PC-9 (cell line): ENCODE measurements around the gene FGF14. TPM values are rescaled to one million over a fixed set of nuclear protein-coding genes. Genes with fewer than 3 reads are reported as not detected.

ENCODE experiments used
- Bru-seq: library from RNA; stranded (reverse); fragments of 400-500 nt; gene quantifications from one replicate; lab custom pipeline; 2021; lab: Mats Ljungman, UMichigan
- BruChase-seq, 2 experiments: library from RNA; stranded (reverse); fragments of 400-500 nt; gene quantifications; one replicate each; lab custom pipeline; 2021; lab: Mats Ljungman, UMichigan
- BruUV-seq: library from RNA; stranded (reverse); fragments of 400-500 nt; replicated peaks from 2 replicates; lab custom pipeline; 2021; lab: Mats Ljungman, UMichigan
- CTCF ChIA-PET: fragments of 300-600 bp; sonication (Branson Sonifier 250); formaldehyde crosslinking; loops from one replicate; lab custom pipeline; 2022; ENCODE audit warnings: antibody characterized with exemption; lab: Charles Lee
- POLR2A ChIA-PET: fragments of 300-600 bp; sonication (Branson Sonifier 250); formaldehyde crosslinking; loops from one replicate; lab custom pipeline; 2022; ENCODE audit warnings: antibody characterized with exemption; ENCODE audit not compliant: unreplicated experiment; lab: Charles Lee
- DNase-seq, 2 experiments: peaks; one replicate each; pipeline versions ENCODE4 v3.0.0 to v3.0.0-alpha.2; 2015 to 2022; ENCODE audit warnings: mixed read lengths in 1 of 2
- H2AFZ ChIP-seq: fragments of 200-600 bp; sonication (generic); 2 replicates; pipeline ENCODE4 v1.8.1; 2017; ENCODE audit warnings: antibody characterized with exemption
- H3F3A ChIP-seq: fragments of 200-600 bp; sonication (generic); 2 replicates; pipeline ENCODE4 v1.8.1; 2017; ENCODE audit warnings: antibody characterized with exemption, mild to moderate bottlenecking, low read depth; ENCODE audit not compliant: insufficient read depth
- H3K27ac ChIP-seq: fragments of 200-600 bp; sonication (generic); 2 replicates; pipeline ENCODE4 v1.6.1; 2016; ENCODE audit warnings: mixed run types
- H3K27me3 ChIP-seq: fragments of 200-600 bp; sonication (generic); 2 replicates; pipeline ENCODE4 v1.6.1; 2016; ENCODE audit warnings: low read depth, mixed run types; ENCODE audit not compliant: insufficient read depth
- H3K36me3 ChIP-seq: fragments of 200-600 bp; sonication (generic); 2 replicates; pipeline ENCODE4 v1.6.1; 2016; ENCODE audit warnings: low read depth, mixed run types
- H3K4me1 ChIP-seq: fragments of 200-600 bp; sonication (generic); replicated peaks from 2 replicates; pipeline ENCODE4 v1.6.1; 2016; ENCODE audit warnings: mixed run types; ENCODE audit not compliant: insufficient read depth
- H3K4me2 ChIP-seq: fragments of 200-600 bp; sonication (generic); 2 replicates; pipeline ENCODE4 v1.6.1; 2017; ENCODE audit warnings: mixed run types
- H3K4me3 ChIP-seq: fragments of 200-600 bp; sonication (generic); 2 replicates; pipeline ENCODE4 v1.6.1; 2016; ENCODE audit warnings: mixed run types
- H3K79me2 ChIP-seq: fragments of 200-600 bp; sonication (generic); 2 replicates; pipeline ENCODE4 v1.6.1; 2017; ENCODE audit warnings: low read depth, mixed run types
- H3K9me2 ChIP-seq: fragments of 200-600 bp; sonication (generic); 2 replicates; pipeline ENCODE4 v1.8.1; 2017; ENCODE audit warnings: mild to moderate bottlenecking; ENCODE audit not compliant: insufficient read depth
- H3K9me3 ChIP-seq: fragments of 200-600 bp; sonication (generic); 2 replicates; pipeline ENCODE4 v1.8.1; 2016; ENCODE audit warnings: low read depth; ENCODE audit not compliant: insufficient read depth
- H4K20me1 ChIP-seq: fragments of 200-600 bp; sonication (generic); 2 replicates; pipeline ENCODE4 v1.8.1; 2017; ENCODE audit not compliant: insufficient read depth
- EZH2 ChIP-seq: fragments of 200-600 bp; sonication (generic); IDR thresholded peaks from 2 replicates; pipeline ENCODE4 v1.8.0; 2017; ENCODE audit warnings: antibody characterized with exemption, low read depth
- intact Hi-C: fragments of 100-400 bp; cut with micrococcal nuclease; formaldehyde crosslinking; loops from one replicate; pipeline ENCODE4 v1.10.0; 2022; ENCODE audit not compliant: unreplicated experiment
- long read RNA-seq: library from polyadenylated mRNA; stranded (forward); transcript quantifications from one replicate; pipeline ENCODE4 v2.0.0, GENCODE V29; 2022
- total RNA-seq: library from RNA; stranded (reverse); gene quantifications from 2 replicates; pipeline ENCODE4 v1.2.3, GENCODE V29; 2021
- TF ChIP-seq, protein P1 (sequence below): fragments of 200-600 bp; sonication (generic); conservative IDR thresholded peaks from 2 replicates; pipeline ENCODE4 v1.6.1; 2017; ENCODE audit warnings: mixed run types, antibody characterized with exemption, mild to moderate bottlenecking, moderate library complexity

Gene FGF14
- total RNA-seq = not detected in 2 replicates
- Bru-seq, nascent RNA = percentile 0 among the genes with signal in this experiment
- BruChase-seq, experiment 1, labeled RNA remaining after a 2-hour chase = percentile 0 among the genes with signal in this experiment
- BruChase-seq, experiment 2, labeled RNA remaining after a 6-hour chase = percentile 0 among the genes with signal in this experiment
- long read RNA-seq, partial matches to known transcripts = 0 of 1 reads
- long read RNA-seq, other reads (novel, unspliced or antisense) = 1 of 1 reads

DNA sequence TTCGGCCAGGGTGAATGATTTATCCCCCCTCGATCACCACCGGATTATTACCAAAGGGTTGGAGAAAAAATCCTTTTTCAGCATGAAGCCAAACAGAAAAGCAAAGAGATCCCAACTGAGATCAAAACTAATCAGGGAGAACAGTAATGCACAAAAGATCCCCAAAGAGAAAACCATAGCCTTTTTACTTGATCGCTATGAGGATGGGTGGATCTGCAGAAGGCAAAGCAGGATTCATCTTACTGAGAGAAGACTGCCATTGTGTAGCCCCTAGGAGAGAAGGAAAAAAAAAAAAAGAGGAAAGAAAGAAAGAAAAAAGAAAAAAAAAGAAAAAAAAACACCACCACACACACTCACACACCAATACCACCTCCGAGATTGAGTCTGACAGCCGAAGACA is at the start of gene FGF14:
Gene FGF14 (minus strand): TSS at position 283 of the 400 bp plus-strand sequence.
- H4K20me1 ChIP-seq = no peaks in the 10 kb centered on the region
- H3K36me3 ChIP-seq = no peaks in the 10 kb centered on the region
- H3K79me2 ChIP-seq = no peaks in the 10 kb centered on the region
- H3K4me1 ChIP-seq = no peaks in the 10 kb centered on the region
- TF ChIP-seq, protein P1, sequence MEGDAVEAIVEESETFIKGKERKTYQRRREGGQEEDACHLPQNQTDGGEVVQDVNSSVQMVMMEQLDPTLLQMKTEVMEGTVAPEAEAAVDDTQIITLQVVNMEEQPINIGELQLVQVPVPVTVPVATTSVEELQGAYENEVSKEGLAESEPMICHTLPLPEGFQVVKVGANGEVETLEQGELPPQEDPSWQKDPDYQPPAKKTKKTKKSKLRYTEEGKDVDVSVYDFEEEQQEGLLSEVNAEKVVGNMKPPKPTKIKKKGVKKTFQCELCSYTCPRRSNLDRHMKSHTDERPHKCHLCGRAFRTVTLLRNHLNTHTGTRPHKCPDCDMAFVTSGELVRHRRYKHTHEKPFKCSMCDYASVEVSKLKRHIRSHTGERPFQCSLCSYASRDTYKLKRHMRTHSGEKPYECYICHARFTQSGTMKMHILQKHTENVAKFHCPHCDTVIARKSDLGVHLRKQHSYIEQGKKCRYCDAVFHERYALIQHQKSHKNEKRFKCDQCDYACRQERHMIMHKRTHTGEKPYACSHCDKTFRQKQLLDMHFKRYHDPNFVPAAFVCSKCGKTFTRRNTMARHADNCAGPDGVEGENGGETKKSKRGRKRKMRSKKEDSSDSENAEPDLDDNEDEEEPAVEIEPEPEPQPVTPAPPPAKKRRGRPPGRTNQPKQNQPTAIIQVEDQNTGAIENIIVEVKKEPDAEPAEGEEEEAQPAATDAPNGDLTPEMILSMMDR = no peak
- TF ChIP-seq EZH2 = no peak
- intact Hi-C loops = no loop called here
- H3F3A ChIP-seq = no peaks in the 10 kb centered on the region
- no peak within 1 kb of the TSS for H2AFZ ChIP-seq
- no TSS peak for BruUV-seq
- DNase-seq = no peak
- no peak within 1 kb of the TSS for H3K27ac ChIP-seq
- ChIA-PET CTCF (no interaction called here), POLR2A (interaction anchor here (0.6 kb wide), 1 partner anchor 445 kb away, joined by 9 read pairs; no protein-coding TSS in a partner anchor)
- no peaks in the 10 kb centered on the region for H3K9me2 ChIP-seq
- peak within 1 kb of the TSS; percentile 3; the same call in 1 of the 2 replicates for H3K4me2 ChIP-seq
- H3K9me3 ChIP-seq = no peaks in the 10 kb centered on the region
- no peak within 1 kb of the TSS for H3K4me3 ChIP-seq
- peaks cover 72% of the 10 kb centered on the region for H3K27me3 ChIP-seq

DNA sequence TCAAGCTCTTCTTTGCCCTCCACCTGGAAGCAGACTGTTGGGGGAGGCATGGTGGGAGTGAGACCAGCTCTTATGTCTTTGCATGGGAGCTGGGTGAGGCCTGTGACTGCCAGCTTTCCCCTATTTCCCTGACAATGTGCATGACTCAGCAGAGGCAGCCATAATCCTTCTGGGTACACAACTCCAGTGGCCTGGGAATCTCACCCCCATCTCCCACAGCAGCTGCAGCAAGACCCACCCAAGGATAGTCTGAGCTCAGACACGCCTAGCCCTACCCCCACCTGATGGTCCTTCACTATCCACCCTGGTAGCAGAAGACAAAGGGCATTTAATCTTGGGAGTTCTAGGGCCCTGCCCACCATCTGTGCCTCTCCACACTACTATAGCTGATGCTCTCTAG is 41.4 kb upstream of the FGF14 start:
- Histone ChIP-seq H3K36me3 (no peaks in the 10 kb centered on the region), H3F3A (no peaks in the 10 kb centered on the region), H4K20me1 (no peaks in the 10 kb centered on the region), H3K27ac (no peak overlapping the region), H3K4me1 (no peaks in the 10 kb centered on the region), H3K27me3 (peaks cover 18% of the 10 kb centered on the region; the same call in 1 of the 2 replicates), H3K79me2 (no peaks in the 10 kb centered on the region), H3K9me3 (no peaks in the 10 kb centered on the region), H2AFZ (no peak overlapping the region), H3K4me2 (no peak overlapping the region), H3K4me3 (no peak overlapping the region), H3K9me2 (no peaks in the 10 kb centered on the region)
- no TSS peak for BruUV-seq
- no peak for DNase-seq
- no peak for TF ChIP-seq EZH2
- TF ChIP-seq, protein P1 = no peak
- CTCF ChIA-PET = no interaction called here
- intact Hi-C loops = no loop called here
- POLR2A ChIA-PET = no interaction called here

DNA sequence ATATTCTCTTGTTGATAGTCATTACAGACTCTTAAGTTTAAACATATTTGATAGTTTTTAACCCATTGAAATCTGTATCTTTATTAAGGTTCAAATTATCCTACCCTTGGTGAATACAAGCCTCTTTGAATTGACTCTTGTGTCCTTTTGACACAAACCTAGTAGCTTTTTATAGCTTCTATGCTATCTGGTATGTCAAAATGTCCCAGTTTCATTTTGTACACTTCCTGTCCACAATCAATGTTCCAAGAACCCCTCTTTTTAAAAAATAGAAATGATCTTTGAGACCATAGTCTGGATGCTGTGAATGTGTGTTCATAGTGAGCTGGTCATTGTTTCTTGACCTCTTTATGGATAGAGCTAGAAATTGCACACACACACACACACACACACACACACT is 39.2 kb upstream of the FGF14 start:
- no peaks in the 10 kb centered on the region for H3K36me3 ChIP-seq
- DNase-seq = no peak
- no peak for TF ChIP-seq EZH2
- TF ChIP-seq, protein P1 = no peak
- no peak overlapping the region for H3K27ac ChIP-seq
- no peak overlapping the region for H2AFZ ChIP-seq
- H3K4me1 ChIP-seq = no peaks in the 10 kb centered on the region
- H3F3A ChIP-seq = no peaks in the 10 kb centered on the region
- H3K4me2 ChIP-seq = no peak overlapping the region
- H3K79me2 ChIP-seq = no peaks in the 10 kb centered on the region
- ChIA-PET POLR2A (no interaction called here), CTCF (no interaction called here)
- no peak overlapping the region for H3K4me3 ChIP-seq
- BruUV-seq = no TSS peak
- no peaks in the 10 kb centered on the region for H4K20me1 ChIP-seq
- intact Hi-C loops = no loop called here
- H3K9me2 ChIP-seq = no peaks in the 10 kb centered on the region
- H3K9me3 ChIP-seq = no peaks in the 10 kb centered on the region
- peaks cover 25% of the 10 kb centered on the region; the same call in 1 of the 2 replicates for H3K27me3 ChIP-seq
